HG03432 (cell line): Measurements from ENCODE around the gene KIF1A.
"Not testable (repeated sequence)": the region's sequence is repeated elsewhere in the genome, so short reads cannot be mapped to it uniquely, and the experiment has no call there.

Source experiments
- ATAC-seq: cut with Tn5 transposase; IDR thresholded peaks from one replicate; pipeline ENCODE4 v1.9.1; 2021; ENCODE audit warnings: mild to moderate bottlenecking, moderate library complexity; ENCODE audit not compliant: unreplicated experiment

The KIF1A gene

GRCh38 chr2:240789501-240790369, 30.3 kb downstream of the KIF1A start:
- ATAC-seq = no peak

GRCh38 chr2:240789051-240789453, 31.0 kb downstream of the KIF1A start:
- no peak for ATAC-seq

GRCh38 chr2:240788482-240788881, 31.5 kb downstream of the KIF1A start:
- no peak for ATAC-seq

- ATAC-seq = no peak
Observed at GRCh38 chr2:240787521-240788472, 32.2 kb downstream of the KIF1A start.

- no peak for ATAC-seq
Observed at GRCh38 chr2:240786871-240787311, 33.1 kb downstream of the KIF1A start.

GRCh38 chr2:240786355-240786841, 33.6 kb downstream of the KIF1A start:
- no peak for ATAC-seq

GRCh38 chr2:240785424-240786335, 34.3 kb downstream of the KIF1A start:
- ATAC-seq = no peak

- ATAC-seq = no peak
Observed at GRCh38 chr2:240784629-240785423, 35.2 kb downstream of the KIF1A start.

- no peak for ATAC-seq
Observed at GRCh38 chr2:240783819-240784621, 36.0 kb downstream of the KIF1A start.

GRCh38 chr2:240782886-240783818, 36.9 kb downstream of the KIF1A start:
- no peak for ATAC-seq

GRCh38 chr2:240782221-240782885, 37.7 kb downstream of the KIF1A start:
- ATAC-seq = no peak

GRCh38 chr2:240781471-240782220, 38.4 kb downstream of the KIF1A start:
- ATAC-seq = no peak

- no peak for ATAC-seq
Observed at GRCh38 chr2:240780023-240780700, 39.9 kb downstream of the KIF1A start.

- ATAC-seq = not testable (repeated sequence)
Observed at GRCh38 chr2:240779250-240779832, 40.7 kb downstream of the KIF1A start.

- no peak for ATAC-seq
Observed at GRCh38 chr2:240778426-240778825, 41.6 kb downstream of the KIF1A start.
